Fibroblast of gingiva (primary cell): ENCODE measurements around the gene AKAP11.
"Not testable (repeated sequence)": the region's sequence is repeated elsewhere in the genome, so short reads cannot be mapped to it uniquely, and the experiment has no call there.

ENCODE experiments used
- DNase-seq: peaks from one replicate; pipeline ENCODE4 v3.0.0-alpha.2; 2011; ENCODE audit warnings: low read depth

AKAP11 gene, protein sequence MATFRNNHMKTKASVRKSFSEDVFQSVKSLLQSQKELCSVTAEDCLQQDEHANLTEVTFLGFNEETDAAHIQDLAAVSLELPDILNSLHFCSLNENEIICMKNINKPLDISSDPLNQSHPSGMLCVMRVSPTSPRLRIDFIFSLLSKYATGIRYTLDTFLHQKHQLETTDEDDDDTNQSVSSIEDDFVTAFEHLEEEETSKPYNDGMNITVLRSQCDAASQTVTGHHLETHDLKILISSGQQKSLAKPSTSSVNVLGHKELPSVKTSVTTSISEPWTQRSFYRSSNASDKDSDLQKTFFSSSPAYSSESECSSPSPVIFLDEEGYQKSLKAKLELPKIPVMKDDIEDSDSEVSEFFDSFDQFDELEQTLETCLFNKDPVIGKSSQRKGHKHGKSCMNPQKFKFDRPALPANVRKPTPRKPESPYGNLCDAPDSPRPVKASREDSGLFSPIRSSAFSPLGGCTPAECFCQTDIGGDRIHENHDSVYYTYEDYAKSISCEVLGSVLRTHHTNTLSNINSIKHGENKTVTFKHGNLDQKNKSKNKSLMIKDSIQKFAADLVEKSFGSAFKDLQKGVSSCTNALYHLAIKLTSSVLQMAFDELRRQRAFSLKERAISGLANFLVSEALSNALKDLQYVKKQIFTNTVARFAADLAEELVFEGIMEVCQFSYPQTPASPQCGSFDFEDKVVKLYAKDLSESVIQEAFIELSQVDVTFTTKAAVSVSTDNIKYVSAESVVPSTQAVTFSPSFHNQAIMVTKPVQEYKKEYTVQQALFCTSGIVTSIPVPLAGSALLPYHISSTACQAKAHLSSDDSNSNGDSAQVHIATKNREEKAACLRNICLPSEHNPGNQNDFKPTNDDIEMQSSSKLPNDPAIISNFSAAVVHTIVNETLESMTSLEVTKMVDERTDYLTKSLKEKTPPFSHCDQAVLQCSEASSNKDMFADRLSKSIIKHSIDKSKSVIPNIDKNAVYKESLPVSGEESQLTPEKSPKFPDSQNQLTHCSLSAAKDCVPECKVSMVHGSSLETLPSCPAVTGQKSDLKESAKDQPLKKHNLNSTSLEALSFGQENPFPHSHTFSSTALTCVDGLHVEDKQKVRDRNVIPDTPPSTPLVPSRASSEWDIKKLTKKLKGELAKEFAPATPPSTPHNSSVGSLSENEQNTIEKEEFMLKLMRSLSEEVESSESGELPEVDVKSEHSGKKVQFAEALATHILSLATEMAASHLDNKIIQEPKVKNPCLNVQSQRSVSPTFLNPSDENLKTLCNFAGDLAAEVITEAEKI (N-terminal part only)

DNA sequence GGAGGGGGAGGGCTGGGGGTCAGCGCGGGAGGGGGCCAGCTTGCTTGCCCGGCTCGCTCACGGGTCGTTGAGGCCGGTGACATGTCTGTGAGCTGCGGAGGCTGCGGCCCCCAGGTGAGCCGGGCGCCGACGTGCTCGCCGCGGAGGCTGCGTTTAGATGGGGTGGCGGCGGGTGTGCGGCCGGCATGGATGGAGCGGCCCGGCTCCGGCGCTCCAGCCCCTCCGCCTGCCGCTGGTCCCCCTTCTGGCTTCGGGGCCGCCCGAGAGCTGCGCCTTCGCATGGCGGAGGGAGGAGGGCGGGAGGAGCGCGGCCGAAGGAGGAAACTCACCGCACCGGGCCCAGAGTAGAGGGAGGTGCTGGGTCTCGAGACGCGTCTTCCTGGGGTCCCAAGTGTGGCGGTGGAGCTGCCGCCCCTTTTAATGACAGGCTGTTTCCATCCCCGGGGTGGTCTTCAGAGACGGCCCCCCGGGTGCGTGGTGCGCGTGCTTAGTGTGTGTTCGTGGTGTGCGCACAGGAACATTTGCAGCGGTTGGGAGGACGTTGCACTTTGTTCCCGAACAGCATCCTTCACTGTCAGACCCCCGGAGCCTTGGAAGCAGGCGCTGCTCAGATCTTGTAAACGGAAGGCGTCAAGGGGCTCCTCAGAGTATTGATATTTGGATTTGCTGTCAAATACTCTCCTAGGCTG lies at the start of gene AKAP11:
Gene AKAP11, plus strand, starts transcription at position 38 of the 689 bp plus-strand sequence. CDS start 14,197 bp downstream, outside the sequence.
- DNase-seq, result peak; percentile 35

DNA sequence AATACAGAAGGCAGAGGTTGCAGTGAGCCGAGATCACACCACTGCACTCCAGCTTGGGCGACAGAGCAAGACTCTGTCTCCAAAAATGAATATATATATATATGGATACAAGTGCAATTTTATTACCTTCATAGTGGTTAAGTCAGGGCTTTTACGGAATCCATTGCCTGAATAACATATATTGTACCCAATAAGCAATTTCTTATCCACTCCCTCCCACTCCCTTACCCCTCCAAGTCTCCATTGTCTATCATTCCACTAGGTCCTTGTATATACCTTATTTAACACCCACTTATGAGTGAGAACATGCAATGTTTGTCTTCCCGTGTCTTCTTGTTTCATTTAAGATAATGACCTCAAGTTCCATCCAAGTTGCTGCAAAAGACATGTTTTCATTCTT lies 48.3 kb upstream of the AKAP11 start:
- no peak for DNase-seq

DNA sequence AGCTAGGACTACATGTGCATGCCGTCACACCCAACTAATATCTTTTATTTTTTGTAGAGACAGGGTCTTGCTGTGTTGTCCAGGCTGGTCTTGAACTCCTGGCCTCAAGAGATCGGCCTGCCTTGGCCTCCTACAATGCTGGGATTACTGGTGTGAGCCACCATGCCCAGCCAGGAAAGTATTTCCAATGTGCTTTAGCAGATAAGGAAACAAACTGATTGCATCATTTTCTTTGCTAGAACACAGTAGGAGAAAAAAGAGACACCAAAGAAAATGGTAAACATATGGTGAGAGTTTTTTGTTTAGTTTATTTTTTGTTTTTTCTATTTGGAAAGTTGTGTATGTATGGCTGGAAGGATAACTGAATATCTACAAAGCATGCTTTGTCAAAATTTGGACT lies 46.9 kb upstream of the AKAP11 start:
- DNase-seq, result peak; percentile 5

DNA sequence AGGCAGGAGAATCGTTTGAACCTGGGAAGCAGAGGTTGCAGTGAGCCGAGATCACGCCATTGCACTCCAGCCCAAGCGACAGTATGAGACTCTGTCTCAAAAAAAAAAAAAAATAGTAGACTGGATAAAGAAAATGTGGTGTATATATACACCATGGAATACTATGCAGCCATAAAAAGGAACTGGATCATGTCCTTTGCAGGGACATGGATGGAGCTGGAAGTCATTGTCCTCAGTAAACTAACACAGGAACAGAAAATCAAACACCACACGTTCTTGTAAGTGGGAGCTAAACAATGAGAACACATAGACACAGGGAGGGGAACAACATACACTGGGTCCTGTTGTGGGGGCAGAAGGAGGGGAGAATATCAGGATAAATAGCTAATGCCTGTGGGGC lies 45.2 kb upstream of the AKAP11 start:
- DNase-seq, result not testable (repeated sequence)

DNA sequence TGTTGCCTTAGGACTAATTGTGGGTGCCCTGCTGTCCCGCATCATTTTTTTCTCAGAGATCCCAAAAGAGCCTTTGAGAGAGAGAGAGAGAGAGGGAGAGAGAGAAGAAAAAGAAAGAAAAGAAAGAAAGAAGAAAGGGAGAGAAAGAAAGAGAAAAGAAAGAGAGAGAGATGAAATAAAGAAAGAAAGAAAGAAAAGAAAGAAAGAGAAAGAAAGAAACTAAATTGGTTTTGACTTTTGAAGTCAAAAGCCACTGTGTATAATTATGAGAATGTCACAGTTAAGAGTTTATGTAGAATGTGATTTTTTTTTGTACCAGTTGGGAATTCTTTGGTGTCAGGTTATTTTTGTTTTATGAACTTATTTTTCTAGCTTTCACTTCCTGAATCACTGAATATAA lies 43.4 kb upstream of the AKAP11 start:
- no peak for DNase-seq

DNA sequence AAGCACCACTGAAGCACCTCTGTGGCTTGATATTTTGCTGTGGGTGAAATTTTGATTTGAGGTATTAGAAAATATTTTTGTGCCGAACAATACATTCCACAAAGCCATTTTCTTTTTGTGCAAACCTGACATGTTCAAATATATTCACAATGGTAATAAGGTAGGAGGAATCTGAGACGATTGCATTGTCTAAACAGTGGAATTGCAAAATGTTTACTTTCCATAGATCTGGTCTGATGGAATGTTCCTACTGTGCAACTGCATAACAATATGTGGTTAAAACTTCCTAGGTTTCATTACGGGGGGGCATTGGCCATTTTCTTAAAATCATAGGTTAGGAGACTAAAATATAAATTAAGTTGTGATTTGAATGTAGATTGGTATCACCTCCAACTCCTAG lies 42.7 kb upstream of the AKAP11 start:
- peak; percentile 8 for DNase-seq

DNA sequence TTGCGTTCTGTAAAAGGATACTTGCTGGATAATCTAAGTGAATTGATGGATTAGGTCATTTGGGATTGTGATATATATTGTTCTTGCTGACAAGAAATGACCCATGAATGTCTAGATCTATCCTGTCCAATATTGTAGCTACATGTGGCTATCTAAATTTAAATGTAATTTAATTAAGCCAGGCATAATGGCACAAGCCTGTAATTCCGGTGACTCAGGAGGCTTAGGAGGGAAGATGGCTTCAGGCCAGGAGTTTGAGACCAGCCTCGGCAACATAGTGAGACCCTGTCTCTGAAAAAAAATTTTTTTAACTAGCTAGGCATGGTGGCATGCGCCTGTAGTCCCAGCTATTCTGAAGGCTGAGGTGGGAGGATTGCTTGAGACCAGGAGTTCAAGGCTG lies 39.3 kb upstream of the AKAP11 start:
- no peak for DNase-seq

DNA sequence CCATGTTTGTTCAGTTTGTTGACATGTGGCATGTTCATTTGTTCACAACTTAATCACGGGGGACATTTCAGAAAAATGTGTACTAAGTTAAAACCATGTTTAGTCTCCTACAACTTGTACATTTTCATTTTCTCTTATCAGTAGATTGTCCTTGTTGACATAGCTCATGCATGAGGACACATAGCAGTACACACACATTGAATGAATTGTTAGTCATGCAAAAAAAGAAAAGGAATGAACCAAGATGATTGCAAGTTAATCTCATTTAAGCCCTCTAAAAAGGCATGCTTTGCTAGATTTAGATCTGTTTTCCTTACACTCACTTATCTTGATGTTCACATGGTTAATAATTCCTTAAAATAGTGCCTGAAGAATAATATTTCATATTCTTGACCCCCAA lies 38.2 kb upstream of the AKAP11 start:
- no peak for DNase-seq

DNA sequence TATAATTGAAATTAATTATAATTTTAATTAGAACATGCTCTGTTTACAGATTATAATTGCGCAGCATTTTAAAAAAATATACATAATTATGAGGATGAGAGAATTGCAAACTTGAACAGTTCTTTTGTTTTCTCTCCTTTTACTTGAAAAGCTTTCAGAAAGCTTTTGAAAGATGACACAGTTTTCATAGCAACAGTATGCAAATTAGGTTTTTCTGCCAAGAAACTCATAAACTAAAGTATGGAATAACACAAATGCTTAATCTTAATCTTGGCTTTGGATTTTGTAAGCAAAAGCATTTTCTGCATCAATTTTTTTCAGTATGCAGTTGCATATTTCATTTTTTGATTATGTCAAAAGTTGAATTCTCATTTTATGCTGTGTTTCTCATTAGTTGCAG lies 32.8 kb upstream of the AKAP11 start:
- DNase-seq, result peak; percentile 36

DNA sequence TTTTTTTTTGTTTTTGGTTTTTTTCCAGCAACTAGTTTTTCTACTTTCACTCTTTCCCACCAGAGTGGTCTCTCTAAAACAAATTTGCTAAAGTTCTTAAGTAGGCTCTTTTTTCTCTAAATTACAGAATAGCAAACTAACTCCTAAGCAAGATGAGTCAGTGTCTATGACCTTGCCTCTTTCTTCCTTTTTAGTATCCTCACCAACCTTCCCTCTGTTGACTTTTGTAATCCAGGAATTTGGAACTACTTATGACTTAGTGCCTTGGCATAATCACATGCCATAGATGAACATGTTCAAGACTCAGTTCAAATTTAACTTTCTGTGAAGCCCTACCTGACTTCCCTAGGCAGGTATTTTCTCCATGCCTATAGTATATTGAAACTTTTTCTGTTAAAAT lies 32.3 kb upstream of the AKAP11 start:
- DNase-seq, result no peak

DNA sequence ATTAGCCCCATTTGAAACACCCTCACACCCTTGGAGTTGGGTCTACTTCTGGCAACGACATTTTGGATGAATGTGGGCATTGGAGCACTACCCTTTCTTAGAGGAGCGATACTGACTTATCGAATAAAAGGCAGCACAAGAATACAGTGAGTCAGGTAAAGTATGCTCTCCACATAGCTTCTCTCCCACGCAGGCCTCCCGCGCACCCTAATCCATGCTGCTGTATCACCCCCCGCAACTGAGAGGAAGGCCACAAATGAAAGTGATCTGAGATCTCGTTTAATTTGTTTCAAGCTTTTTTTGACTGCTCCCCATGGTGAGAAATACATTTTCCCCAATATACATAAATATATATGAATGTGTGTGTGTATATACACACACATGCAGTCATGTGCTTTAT lies 25.4 kb upstream of the AKAP11 start:
- no peak for DNase-seq

DNA sequence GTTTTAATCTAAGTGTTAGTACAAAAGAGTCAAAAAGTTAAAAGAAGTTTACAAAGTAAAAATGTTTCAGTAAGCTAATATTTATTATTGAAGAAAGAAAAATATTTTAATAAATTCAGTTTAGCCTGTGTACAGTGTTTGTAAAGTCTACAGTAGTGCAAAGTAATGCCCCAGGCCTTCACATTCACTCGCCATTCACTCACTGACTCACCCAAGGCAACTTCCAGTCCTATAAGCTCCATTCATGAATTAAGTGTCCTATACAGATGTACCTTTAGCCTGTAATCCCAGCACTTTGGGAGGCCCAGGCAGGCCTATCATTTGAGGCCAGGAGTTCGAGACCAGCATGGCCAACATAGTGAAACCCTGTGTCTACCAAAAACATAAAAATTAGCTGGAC lies 24.1 kb upstream of the AKAP11 start:
- DNase-seq, result no peak

DNA sequence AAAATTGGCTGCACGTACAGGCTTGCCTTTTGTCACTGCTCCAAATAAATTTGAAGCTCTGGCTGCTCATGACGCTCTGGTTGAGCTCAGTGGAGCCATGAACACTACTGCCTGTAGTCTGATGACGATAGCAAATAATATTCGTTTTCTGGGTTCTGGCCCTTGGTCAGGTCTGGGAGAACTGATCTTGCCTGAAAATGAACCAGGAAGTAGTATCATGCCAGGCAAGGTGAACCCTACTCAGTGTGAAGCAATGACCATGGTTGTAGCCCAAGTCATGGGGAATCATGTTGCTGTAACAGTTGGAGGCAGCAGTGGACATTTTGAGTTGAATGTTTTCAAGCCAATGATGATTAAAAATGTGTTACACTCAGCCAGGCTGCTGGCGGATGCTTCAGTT lies 16.1 kb upstream of the AKAP11 start:
- no peak for DNase-seq

DNA sequence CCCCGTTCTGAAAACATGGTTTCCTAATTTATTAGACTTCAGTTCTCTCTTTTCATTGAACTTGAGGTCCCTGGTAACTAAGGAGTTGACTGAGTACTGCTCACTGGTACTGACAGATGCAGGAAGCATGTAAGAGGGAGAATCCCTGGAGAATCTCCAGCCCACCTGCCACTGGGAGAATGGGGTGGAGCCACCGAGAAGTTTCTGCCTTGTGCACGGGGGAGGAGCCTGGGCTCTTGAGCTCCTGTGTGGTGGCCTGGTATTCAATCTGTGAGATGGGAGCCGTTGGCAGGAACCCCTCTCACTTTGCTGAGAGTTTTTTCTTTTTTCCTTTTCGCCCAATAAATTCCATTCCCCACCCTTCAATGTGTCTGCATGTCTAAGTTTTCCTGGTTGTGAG lies 13.2 kb upstream of the AKAP11 start:
- DNase-seq, result no peak

DNA sequence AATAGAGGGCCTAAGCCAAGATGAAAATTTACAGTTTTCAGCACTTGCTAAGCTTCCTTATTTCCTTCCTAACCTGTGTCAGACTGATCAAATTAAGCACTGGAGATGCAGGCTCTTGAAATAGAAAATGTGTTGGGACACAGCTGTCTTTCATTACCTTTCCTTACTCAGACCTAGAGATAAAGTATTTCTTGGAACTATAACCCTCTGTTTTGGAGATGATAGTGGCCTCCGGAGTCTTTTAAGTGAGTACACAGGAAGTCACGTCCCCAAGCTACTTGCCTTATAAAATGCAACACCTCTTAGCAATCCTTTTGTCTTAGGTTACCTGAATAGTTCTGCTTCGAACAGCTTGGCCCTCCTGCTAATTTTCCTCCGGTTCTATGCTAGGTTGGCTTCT lies 12.4 kb upstream of the AKAP11 start:
- no peak for DNase-seq

DNA sequence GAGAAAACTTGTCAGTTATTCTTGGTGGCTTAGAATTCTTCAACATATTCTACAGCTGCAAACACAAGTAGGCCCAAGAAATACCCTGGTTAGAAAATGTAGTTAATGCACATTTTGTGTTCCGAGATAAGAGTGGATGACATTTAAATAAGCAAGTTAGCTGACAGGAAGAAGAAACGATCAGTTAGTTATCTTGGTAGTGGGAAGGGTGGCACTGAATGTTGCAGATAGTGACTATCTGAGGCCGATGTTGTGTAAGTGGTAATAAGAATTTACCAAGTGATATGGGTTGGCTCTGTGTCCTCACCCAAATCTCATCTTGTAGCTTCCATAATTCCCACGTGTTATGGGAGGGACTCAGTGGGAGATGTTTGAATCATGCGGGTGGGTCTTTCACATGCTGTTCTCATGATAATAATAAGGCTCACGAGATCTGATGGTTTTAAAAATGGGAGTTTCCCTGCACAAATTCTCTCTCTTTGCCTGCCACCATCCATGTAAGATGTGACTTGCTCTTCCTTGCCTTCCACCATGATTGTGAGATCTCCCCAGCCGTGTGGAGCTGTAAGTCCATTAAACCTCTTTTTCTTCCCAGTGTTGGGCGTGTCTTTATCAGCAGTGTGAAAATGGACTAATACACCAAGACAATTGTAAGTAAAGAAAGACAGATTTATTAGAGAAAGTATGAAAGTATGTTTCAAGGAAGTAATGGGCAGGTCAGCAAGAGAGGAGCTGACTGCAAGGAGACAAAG lies 10.9 kb upstream of the AKAP11 start:
- DNase-seq, result no peak

DNA sequence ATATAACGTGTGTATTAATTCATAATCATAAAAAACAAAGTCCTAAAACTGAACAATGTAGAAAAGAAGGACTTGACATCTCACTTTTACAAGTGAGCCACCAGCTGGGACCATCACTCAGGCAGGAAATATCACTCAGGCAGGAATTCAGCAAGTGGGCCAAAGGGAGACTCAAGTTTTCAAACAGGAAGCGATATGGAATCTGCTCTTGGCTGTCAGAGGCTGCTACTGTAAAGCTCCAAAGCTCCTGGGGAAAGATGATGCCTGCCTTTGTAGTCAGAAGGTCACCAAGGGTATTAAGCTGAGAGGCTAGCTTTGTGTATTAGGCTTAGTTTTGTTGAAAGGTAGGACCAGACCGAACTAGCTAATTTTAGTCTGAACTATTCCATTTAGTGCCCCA lies 5.5 kb upstream of the AKAP11 start:
- DNase-seq, result peak; percentile 39

DNA sequence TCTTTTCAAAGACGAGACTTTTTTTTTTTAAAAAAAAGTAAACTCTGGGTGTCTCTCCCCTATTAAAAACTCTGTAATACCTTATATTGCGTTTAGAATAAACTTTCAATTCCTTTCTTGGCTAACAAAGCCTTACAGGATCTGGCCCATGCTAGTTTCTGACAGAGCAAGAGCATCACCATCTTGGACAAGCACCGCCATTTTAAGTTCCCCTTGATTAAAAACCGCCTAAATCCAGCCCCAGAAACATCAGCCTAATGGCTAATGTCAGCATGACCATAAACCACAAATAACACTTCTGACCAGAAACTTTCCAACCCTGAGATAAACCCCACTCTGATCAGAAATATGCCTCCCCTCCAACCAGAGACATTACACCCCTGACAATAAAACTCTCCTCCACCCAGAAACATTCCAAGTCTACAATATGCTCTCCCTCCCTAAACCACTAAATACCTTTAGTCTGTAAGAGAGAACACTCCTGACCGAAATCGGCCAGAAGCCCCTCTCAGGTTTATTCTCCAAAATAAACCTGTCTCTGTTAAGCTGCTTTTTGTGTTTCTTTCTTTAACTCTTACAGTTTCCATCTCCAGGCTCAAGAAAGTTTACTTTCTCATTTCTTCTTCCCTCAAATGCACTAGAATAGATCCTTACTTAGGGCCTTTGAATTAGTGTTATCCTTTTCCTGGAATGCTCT lies 1.6 kb upstream of the AKAP11 start:
- DNase-seq, result no peak

DNA sequence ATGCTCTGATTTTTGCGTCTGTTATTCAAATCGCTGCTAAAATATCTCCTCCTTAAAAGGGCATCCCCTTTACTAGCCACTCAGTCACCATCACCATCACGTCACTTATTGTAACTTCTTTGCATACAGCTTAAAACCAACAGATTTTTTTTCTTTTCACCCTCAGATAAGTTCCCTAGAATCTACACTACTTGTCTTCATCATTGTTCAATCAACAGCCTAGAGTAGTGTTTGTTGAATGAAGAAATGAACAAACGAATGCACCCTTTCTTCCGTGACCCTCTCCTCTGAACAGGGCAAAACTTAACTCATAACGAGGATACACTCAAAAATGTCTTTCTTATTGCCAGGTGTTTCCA lies 1.1 kb upstream of the AKAP11 start:
- no peak for DNase-seq

DNA sequence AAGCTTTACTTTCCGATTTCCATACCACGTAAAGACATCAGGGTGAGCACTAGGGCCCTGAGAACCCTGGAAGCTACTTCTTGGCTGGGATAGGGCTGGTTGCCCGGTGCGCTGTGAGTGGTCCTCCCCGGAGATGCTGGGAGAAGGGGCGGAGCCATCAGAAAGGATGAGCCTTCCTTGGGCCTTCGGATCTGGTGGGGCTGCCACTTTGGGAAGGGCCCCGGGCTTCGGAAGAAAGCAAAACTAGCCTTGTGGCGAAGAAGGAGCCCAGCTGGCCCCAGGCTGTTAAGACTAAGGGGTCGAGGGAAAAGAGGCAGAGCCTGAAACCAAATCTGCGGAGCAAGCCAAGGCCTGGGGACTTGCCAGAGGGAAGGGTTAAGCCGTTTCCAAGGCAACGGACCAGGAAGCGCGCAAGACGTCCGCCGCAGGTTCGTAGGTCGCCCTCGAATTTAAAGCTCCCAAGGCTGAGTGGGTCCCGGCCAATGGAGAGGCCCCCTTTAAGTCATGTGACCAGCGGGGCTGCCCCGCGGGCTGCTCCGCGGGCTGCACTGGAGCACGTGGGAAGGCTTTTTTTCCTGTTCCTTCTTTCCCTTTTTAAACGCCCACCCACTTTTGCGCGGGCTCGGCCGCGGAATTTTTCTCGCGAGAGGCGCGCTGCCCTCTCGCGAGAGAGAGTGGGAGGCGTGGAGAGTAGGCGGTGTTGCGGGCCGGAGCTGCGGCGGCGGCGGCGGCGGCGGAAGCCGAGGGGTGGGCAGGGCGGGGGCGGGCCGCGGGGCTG lies 426 bp upstream of the AKAP11 start:
- peak; percentile 100 for DNase-seq
